ENCODE data around the gene SEMA5A. TPM values are rescaled to one million over a fixed set of nuclear protein-coding genes. Genes with fewer than 3 reads are reported as not detected.

SEMA5A gene
- polyA plus RNA-seq, 1 of the 3 experiments (the other 2 are of a cell fraction) = 0.58 TPM

- TF ChIP-seq, protein P1, sequence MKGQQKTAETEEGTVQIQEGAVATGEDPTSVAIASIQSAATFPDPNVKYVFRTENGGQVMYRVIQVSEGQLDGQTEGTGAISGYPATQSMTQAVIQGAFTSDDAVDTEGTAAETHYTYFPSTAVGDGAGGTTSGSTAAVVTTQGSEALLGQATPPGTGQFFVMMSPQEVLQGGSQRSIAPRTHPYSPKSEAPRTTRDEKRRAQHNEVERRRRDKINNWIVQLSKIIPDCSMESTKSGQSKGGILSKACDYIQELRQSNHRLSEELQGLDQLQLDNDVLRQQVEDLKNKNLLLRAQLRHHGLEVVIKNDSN (IDR thresholded peaks at IDR 0.05; ENCODE audit: borderline replicate concordance, low read depth) = no peak
Measured at GRCh38 chr5:9524941-9525340, 20.9 kb downstream of the SEMA5A start (continued).

DNA sequence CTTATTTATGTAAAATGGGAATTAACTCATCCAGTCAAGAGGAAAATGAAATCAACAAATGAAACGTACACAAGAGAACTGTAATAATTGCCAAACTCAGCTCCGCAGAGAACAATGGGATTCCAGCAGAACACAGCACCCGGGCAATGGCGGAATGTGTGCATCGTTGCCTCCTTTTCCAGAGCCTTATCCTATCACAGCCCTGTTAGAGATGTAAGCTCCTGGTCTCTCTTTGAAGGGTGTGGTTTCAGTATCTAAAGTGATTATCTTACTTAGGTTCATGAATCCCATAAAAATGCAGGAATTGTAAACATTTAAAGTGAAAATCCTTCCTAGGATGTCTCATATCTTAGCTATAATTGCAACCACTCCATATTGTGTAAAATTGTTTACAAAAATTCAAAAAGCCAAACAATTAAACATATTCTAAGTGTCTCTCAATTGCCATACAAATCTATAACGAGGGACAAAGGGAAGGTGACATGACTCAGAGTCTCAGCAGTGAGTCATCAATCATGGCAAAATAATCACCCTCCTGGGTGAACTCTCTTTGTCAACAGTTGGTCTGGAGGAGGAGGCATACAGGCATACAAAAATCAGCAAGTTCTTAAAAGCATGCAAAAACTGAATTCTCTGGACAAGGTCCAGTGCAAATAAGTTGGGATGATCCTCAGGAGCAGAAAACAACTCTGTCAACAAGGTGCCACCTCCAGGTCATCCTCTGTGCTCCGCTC is 22.6 kb downstream of the SEMA5A start:
- H3K4me2 ChIP-seq = no peak overlapping the region
- H3K9me2 ChIP-seq = no peaks in the 10 kb centered on the region
- no peaks in the 10 kb centered on the region for H4K20me1 ChIP-seq (ENCODE audit: insufficient read depth)
- ChIA-PET POLR2A (no interaction called here), CTCF (interaction anchor here (0.8 kb wide), 1 partner anchor 21 kb away, joined by 3 read pairs; no protein-coding TSS in a partner anchor)
- no peak overlapping the region for H2AFZ ChIP-seq (ENCODE audit: low read depth)
- no peak for TF ChIP-seq POLR2AphosphoS5 (IDR thresholded peaks at IDR 0.05; ENCODE audit: low read depth, low read length)
- no peak for TF ChIP-seq ZBTB33 (IDR thresholded peaks at IDR 0.05; ENCODE audit: borderline replicate concordance, low read depth)
- no peak for TF ChIP-seq MEF2A (IDR thresholded peaks at IDR 0.05; ENCODE audit: borderline replicate concordance, low read depth)
- no peak for TF ChIP-seq TCF12 (IDR thresholded peaks at IDR 0.05)
- TF ChIP-seq FOXJ3 (CRISPR knock-in tag; IDR thresholded peaks at IDR 0.05) = no peak
- no peak for TF ChIP-seq FOSL2 (IDR thresholded peaks at IDR 0.05; ENCODE audit: borderline replicate concordance, low read depth)
- no peak for TF ChIP-seq RAD21 (IDR thresholded peaks at IDR 0.05; ENCODE audit: low read length)
- no peak for TF ChIP-seq YY1 (IDR thresholded peaks at IDR 0.05; ENCODE audit: low read depth)
- TF ChIP-seq NRF1 (IDR thresholded peaks at IDR 0.05; ENCODE audit: low read depth, low read length) = no peak
- TF ChIP-seq GATA2 (CRISPR knock-in tag; IDR thresholded peaks at IDR 0.05) = no peak
- TF ChIP-seq CTCF (IDR thresholded peaks at IDR 0.05) = no peak
- no peak for TF ChIP-seq FOXM1 (IDR thresholded peaks at IDR 0.05; ENCODE audit: low read depth)
- no peak for TF ChIP-seq GABPA (IDR thresholded peaks at IDR 0.05; ENCODE audit: low read depth)
- H3K27me3 ChIP-seq (ENCODE audit: insufficient read depth) = no peaks in the 10 kb centered on the region
- H3K4me1 ChIP-seq (ENCODE audit: control insufficient read depth in 1 of 2, insufficient read depth in 2 of 2, low read depth in 1 of 2, low read length in 1 of 2) = no peaks in the 10 kb centered on the region
- H3K27ac ChIP-seq (ENCODE audit: low read depth in 2 of 2, low read length in 1 of 2) = no peak overlapping the region
- no peak overlapping the region for H3K4me3 ChIP-seq (ENCODE audit: low read depth in 2 of 2, low read length in 1 of 2)
- WGBS (ENCODE audit: low lambda C conversion rate) = 73% methylated on average over 7 of the region's 7 CpGs
- H3K79me2 ChIP-seq (ENCODE audit: insufficient read depth) = no peaks in the 10 kb centered on the region
- no peak overlapping the region for H3K9ac ChIP-seq
- no peak for DNase-seq
- no peaks in the 10 kb centered on the region for H3K36me3 ChIP-seq (replicated peaks in 1 of 2; ENCODE audit: control insufficient read depth in 1 of 2, insufficient read depth in 2 of 2, low read length in 1 of 2)
- no peaks in the 10 kb centered on the region for H3F3A ChIP-seq (replicated peaks; ENCODE audit: insufficient read depth)
- no peaks in the 10 kb centered on the region for H3K9me3 ChIP-seq
